Erythroblast (primary cell): Measurements from ENCODE around the gene PGA3.

ENCODE experiments used
- GATA1 ChIP-seq: IDR thresholded peaks from 2 replicates; pipeline ENCODE4 v1.6.1; 2011; ENCODE audit warnings: low read depth, mild to moderate bottlenecking, control low read depth, low read length, moderate library complexity
- POLR2A ChIP-seq: IDR thresholded peaks from 2 replicates; pipeline ENCODE4 v1.6.1; 2011; ENCODE audit warnings: mild to moderate bottlenecking, low read length

GRCh38 chr11:61155312-61155711 is 48.0 kb upstream of the PGA3 start:
- TF ChIP-seq POLR2A (no peak), GATA1 (no peak)
